ENCODE data around the gene BTN1A1.

GRCh38 chr6:26459023-26459810 is 40.9 kb upstream of the BTN1A1 start:
- no peak for TF ChIP-seq CTCF (IDR thresholded peaks at IDR 0.05)
- no peak for TF ChIP-seq ZFX (IDR thresholded peaks at IDR 0.05; ENCODE audit: borderline replicate concordance)

Measured in 22Rv1 (cell line).